Measurements from ENCODE around the gene FOXO3. TPM values are rescaled to one million over a fixed set of nuclear protein-coding genes. Genes with fewer than 3 reads are reported as not detected.
A peak's percentile ranks its signal among the peaks of the same experiment; 100 is the strongest.

FOXO3 gene
- polyA plus RNA-seq, 1 of the 3 experiments (the other 2 are of a cell fraction): 8.1 TPM

GRCh38 chr6:108581237-108581931 is 20.7 kb downstream of the FOXO3 start:
- H3K79me2 ChIP-seq (ENCODE audit: insufficient read depth): peaks cover 87% of the 10 kb centered on the region
- H3K27ac ChIP-seq (ENCODE audit: low read depth in 2 of 2, low read length in 1 of 2): peak overlapping the region; percentile 95
- H3K9me3 ChIP-seq: no peaks in the 10 kb centered on the region
- H3K4me1 ChIP-seq (ENCODE audit: control insufficient read depth in 1 of 2, insufficient read depth in 2 of 2, low read depth in 1 of 2, low read length in 1 of 2): peaks cover 38 to 55% of the 10 kb centered on the region in 2 experiments
- H4K20me1 ChIP-seq (ENCODE audit: insufficient read depth): peaks cover 11% of the 10 kb centered on the region; the same call in 1 of the 2 replicates
- peak overlapping the region; percentile 21 to 54; a peak in 3 of 4 replicates for H3K4me3 ChIP-seq (ENCODE audit: low read depth in 2 of 2, low read length in 1 of 2)
- H3F3A ChIP-seq (replicated peaks; ENCODE audit: insufficient read depth): peaks cover 37% of the 10 kb centered on the region
- H3K36me3 ChIP-seq (replicated peaks in 1 of 2; ENCODE audit: control insufficient read depth in 1 of 2, insufficient read depth in 2 of 2, low read length in 1 of 2): peaks cover 0 to 8% of the 10 kb centered on the region in 2 experiments
- CTCF ChIA-PET: interaction anchor here (0.8 to 1.3 kb wide), 3 partner anchors 16 to 114 kb away, joined by 3 read pairs; no protein-coding TSS in a partner anchor
- POLR2A ChIA-PET: no interaction called here
- H3K9me2 ChIP-seq: no peaks in the 10 kb centered on the region
- peak overlapping the region; percentile 26; the same call in 1 of the 2 replicates for H3K9ac ChIP-seq
- WGBS (ENCODE audit: low lambda C conversion rate): 19% methylated on average over 3 of the region's 3 CpGs
- H2AFZ ChIP-seq (ENCODE audit: low read depth): no peak overlapping the region
- H3K4me2 ChIP-seq: peak overlapping the region; percentile 81
- H3K27me3 ChIP-seq (ENCODE audit: insufficient read depth): no peaks in the 10 kb centered on the region
- DNase-seq: peak; percentile 55
- TF ChIP-seq TAF1 (IDR thresholded peaks at IDR 0.05; ENCODE audit: borderline replicate concordance, low read depth, low read length) (no peak), TEAD4 (IDR thresholded peaks at IDR 0.05; ENCODE audit: borderline replicate concordance, insufficient read depth) (peak; percentile 88), TCF12 (IDR thresholded peaks at IDR 0.05) (peak; percentile 97), GABPA (IDR thresholded peaks at IDR 0.05; ENCODE audit: low read depth) (0 out of 2 replicates have a peak, but pooled peaks have one; percentile 9), NRF1 (IDR thresholded peaks at IDR 0.05; ENCODE audit: low read depth, low read length) (no peak), CTCF (IDR thresholded peaks at IDR 0.05) (no peak), MXI1 (IDR thresholded peaks at IDR 0.05; ENCODE audit: low read depth, low read length) (peak; percentile 39; the same call in 1 of the 2 replicates), RCOR1 (IDR thresholded peaks at IDR 0.05; ENCODE audit: low read length) (peak; percentile 33; the same call in 1 of the 2 replicates), MEF2A (IDR thresholded peaks at IDR 0.05; ENCODE audit: borderline replicate concordance, low read depth) (no peak), EZH2phosphoT487 (IDR thresholded peaks at IDR 0.05; ENCODE audit: borderline replicate concordance, low read depth) (no peak), EP300 (IDR thresholded peaks at IDR 0.05; ENCODE audit: borderline replicate concordance in 1 of 2, low read depth in 1 of 2, low read length in 1 of 2) (peak; percentile 90 to 91; a peak in 3 of 4 replicates), RFX5 (IDR thresholded peaks at IDR 0.05; ENCODE audit: low read length) (0 out of 2 replicates have a peak, but pooled peaks have one; percentile 10), RAD21 (IDR thresholded peaks at IDR 0.05; ENCODE audit: low read length) (peak; percentile 10; the same call in 1 of the 2 replicates), SMC3 (IDR thresholded peaks at IDR 0.05; ENCODE audit: low read depth, low read length) (no peak), MAX (IDR thresholded peaks at IDR 0.05; ENCODE audit: low read depth) (0 out of 2 replicates have a peak, but pooled peaks have one; percentile 43), ELF1 (IDR thresholded peaks at IDR 0.05) (peak; percentile 38; the same call in 1 of the 2 replicates), RXRA (IDR thresholded peaks at IDR 0.05; ENCODE audit: borderline replicate concordance, low read depth) (peak; percentile 83), FOXJ3 (CRISPR knock-in tag; IDR thresholded peaks at IDR 0.05) (no peak), NFIC (IDR thresholded peaks at IDR 0.05; ENCODE audit: borderline replicate concordance) (peak; percentile 98), POLR2AphosphoS5 (IDR thresholded peaks at IDR 0.05; ENCODE audit: low read depth, low read length) (peak; percentile 77; the same call in 1 of the 2 replicates), FOXM1 (IDR thresholded peaks at IDR 0.05; ENCODE audit: low read depth) (peak; percentile 67; the same call in 1 of the 2 replicates)
- TF ChIP-seq, protein P1, sequence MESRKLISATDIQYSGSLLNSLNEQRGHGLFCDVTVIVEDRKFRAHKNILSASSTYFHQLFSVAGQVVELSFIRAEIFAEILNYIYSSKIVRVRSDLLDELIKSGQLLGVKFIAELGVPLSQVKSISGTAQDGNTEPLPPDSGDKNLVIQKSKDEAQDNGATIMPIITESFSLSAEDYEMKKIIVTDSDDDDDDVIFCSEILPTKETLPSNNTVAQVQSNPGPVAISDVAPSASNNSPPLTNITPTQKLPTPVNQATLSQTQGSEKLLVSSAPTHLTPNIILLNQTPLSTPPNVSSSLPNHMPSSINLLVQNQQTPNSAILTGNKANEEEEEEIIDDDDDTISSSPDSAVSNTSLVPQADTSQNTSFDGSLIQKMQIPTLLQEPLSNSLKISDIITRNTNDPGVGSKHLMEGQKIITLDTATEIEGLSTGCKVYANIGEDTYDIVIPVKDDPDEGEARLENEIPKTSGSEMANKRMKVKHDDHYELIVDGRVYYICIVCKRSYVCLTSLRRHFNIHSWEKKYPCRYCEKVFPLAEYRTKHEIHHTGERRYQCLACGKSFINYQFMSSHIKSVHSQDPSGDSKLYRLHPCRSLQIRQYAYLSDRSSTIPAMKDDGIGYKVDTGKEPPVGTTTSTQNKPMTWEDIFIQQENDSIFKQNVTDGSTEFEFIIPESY (IDR thresholded peaks at IDR 0.05; ENCODE audit: borderline replicate concordance, low read depth): 0 out of 2 replicates have a peak, but pooled peaks have one; percentile 44
- TF ChIP-seq, protein P2, sequence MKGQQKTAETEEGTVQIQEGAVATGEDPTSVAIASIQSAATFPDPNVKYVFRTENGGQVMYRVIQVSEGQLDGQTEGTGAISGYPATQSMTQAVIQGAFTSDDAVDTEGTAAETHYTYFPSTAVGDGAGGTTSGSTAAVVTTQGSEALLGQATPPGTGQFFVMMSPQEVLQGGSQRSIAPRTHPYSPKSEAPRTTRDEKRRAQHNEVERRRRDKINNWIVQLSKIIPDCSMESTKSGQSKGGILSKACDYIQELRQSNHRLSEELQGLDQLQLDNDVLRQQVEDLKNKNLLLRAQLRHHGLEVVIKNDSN (IDR thresholded peaks at IDR 0.05; ENCODE audit: borderline replicate concordance, low read depth): no peak
- TF ChIP-seq, protein P3, sequence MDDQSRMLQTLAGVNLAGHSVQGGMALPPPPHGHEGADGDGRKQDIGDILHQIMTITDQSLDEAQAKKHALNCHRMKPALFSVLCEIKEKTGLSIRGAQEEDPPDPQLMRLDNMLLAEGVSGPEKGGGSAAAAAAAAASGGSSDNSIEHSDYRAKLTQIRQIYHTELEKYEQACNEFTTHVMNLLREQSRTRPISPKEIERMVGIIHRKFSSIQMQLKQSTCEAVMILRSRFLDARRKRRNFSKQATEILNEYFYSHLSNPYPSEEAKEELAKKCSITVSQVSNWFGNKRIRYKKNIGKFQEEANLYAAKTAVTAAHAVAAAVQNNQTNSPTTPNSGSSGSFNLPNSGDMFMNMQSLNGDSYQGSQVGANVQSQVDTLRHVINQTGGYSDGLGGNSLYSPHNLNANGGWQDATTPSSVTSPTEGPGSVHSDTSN (IDR thresholded peaks at IDR 0.05): peak; percentile 94

Data from SK-N-SH (cell line).